Tibial artery (tissue), 4 donors: Measurements from ENCODE around the gene SNX10.

Source experiments
- DNase-seq, 2 donors: peaks; one replicate each; pipeline ENCODE4 v3.0.0-alpha.2; 2019
- H3K27ac ChIP-seq, 2 donors: fragments of 200-600 bp; sonication (generic) in 1 of 2; 1 replicate in 1 of 2; 2 replicates in 1 of 2; pipeline ENCODE4 v1.5.1; 2018 to 2019; ENCODE audit warnings: mild to moderate bottlenecking in 1 of 2
- H3K27me3 ChIP-seq, 2 donors: fragments of 200-600 bp; sonication (generic) in 1 of 2; one replicate each; pipeline versions ENCODE4 v1.5.1 to v1.6.0; 2016 to 2019
- H3K36me3 ChIP-seq, 3 donors: fragments of 200-600 bp; sonication (generic) in 2 of 3; one replicate each; pipeline ENCODE4 v1.5.1; 2016 to 2019; ENCODE audit warnings: mild to moderate bottlenecking in 2 of 3
- H3K4me1 ChIP-seq, 4 donors: fragments of 200-600 bp; sonication (generic) in 2 of 4; 1 replicate in 3 of 4; 2 replicates in 1 of 4; pipeline ENCODE4 v1.5.1; 2016 to 2019
- H3K4me3 ChIP-seq, 2 donors: fragments of 200-600 bp; sonication (generic) in 1 of 2; 1 replicate in 1 of 2; 2 replicates in 1 of 2; pipeline ENCODE4 v1.5.1; 2018 to 2019; ENCODE audit warnings: mild to moderate bottlenecking in 2 of 2
- H3K9me3 ChIP-seq, 3 donors: fragments of 200-600 bp; sonication (generic) in 1 of 3; one replicate each; pipeline ENCODE4 v1.5.1; 2016 to 2019
- intact Hi-C: fragments of 100-400 bp; cut with DNase I; formaldehyde crosslinking; loops from one replicate; pipeline ENCODE4 v1.15.0; 2023; ENCODE audit warnings: low total_unique reads
- TF ChIP-seq, protein P1 (sequence below), 2 experiments: fragments of 200-600 bp in 1 of 2; fragments of 450-650 bp in 1 of 2; IDR thresholded peaks; one replicate each; pipeline ENCODE4 v1.5.1; 2017 to 2019; ENCODE audit warnings: antibody characterized with exemption in 2 of 2, mild to moderate bottlenecking in 1 of 2, moderate library complexity in 1 of 2

Gene SNX10

DNA sequence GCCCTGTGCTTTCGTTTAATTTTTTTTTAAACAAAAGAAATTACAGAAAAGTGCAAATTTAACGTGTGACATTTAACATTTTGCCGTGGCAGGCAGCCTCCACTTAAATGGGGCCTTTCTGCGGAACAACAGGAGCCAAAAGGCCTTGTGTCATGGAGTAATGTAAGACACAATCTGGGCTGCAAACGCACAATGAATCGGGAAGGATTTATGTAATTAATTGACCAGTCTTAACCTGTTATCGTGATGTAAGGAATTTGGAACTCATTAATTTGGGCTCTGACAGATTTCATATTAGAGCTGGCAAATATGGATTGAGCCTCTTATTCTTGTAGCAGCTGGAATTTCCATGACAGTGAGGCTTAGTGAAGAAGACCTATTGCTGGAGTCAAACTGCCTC lies 86.4 kb downstream of the SNX10 start:
- no peaks in the 10 kb centered on the region for H3K9me3 ChIP-seq
- DNase-seq: no peak
- no peak overlapping the region for H3K27ac ChIP-seq
- intact Hi-C loops: loop anchor here (5.0 to 10.0 kb wide), 2 partner anchors 284 to 487 kb away; partner anchors contain the start of gene SKAP2
- H3K4me1 ChIP-seq: peaks cover 0 to 12% (median 9%) of the 10 kb centered on the region in 4 donors
- no peaks in the 10 kb centered on the region for H3K36me3 ChIP-seq
- TF ChIP-seq, protein P1, sequence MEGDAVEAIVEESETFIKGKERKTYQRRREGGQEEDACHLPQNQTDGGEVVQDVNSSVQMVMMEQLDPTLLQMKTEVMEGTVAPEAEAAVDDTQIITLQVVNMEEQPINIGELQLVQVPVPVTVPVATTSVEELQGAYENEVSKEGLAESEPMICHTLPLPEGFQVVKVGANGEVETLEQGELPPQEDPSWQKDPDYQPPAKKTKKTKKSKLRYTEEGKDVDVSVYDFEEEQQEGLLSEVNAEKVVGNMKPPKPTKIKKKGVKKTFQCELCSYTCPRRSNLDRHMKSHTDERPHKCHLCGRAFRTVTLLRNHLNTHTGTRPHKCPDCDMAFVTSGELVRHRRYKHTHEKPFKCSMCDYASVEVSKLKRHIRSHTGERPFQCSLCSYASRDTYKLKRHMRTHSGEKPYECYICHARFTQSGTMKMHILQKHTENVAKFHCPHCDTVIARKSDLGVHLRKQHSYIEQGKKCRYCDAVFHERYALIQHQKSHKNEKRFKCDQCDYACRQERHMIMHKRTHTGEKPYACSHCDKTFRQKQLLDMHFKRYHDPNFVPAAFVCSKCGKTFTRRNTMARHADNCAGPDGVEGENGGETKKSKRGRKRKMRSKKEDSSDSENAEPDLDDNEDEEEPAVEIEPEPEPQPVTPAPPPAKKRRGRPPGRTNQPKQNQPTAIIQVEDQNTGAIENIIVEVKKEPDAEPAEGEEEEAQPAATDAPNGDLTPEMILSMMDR (IDR thresholded peaks at IDR 0.05): no peak
- H3K4me3 ChIP-seq: no peak overlapping the region
- peaks cover 3 to 84% of the 10 kb centered on the region in 2 donors for H3K27me3 ChIP-seq

DNA sequence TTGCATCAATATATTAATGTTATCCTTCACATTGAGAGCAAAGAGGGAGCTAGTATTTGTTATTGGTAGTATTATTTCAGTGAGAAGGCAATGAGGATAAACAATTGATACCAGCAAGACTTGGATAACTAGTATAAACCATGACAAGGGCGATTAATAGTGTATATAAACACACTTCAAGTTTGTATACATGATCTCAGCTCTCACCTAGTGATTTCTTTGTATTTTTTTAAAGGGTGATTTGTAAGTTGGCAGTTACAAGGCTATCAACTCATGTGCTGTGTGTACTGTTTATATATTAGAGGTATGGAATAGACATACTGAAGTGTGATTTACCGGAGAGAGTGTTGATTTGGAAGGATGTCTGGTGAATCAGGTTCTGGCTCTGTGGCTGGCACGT lies 88.0 kb downstream of the SNX10 start:
- peaks cover 3 to 71% of the 10 kb centered on the region in 2 donors for H3K27me3 ChIP-seq
- H3K4me3 ChIP-seq: no peak overlapping the region
- intact Hi-C loops: loop anchor here (5.0 to 10.0 kb wide), 2 partner anchors 283 to 485 kb away; partner anchors contain the start of gene SKAP2
- no peaks in the 10 kb centered on the region for H3K9me3 ChIP-seq
- peaks cover 0 to 12% (median 9%) of the 10 kb centered on the region in 4 donors for H3K4me1 ChIP-seq
- no peak overlapping the region for H3K27ac ChIP-seq
- H3K36me3 ChIP-seq: no peaks in the 10 kb centered on the region
- TF ChIP-seq, protein P1 (IDR thresholded peaks at IDR 0.05): no peak
- DNase-seq: no peak

DNA sequence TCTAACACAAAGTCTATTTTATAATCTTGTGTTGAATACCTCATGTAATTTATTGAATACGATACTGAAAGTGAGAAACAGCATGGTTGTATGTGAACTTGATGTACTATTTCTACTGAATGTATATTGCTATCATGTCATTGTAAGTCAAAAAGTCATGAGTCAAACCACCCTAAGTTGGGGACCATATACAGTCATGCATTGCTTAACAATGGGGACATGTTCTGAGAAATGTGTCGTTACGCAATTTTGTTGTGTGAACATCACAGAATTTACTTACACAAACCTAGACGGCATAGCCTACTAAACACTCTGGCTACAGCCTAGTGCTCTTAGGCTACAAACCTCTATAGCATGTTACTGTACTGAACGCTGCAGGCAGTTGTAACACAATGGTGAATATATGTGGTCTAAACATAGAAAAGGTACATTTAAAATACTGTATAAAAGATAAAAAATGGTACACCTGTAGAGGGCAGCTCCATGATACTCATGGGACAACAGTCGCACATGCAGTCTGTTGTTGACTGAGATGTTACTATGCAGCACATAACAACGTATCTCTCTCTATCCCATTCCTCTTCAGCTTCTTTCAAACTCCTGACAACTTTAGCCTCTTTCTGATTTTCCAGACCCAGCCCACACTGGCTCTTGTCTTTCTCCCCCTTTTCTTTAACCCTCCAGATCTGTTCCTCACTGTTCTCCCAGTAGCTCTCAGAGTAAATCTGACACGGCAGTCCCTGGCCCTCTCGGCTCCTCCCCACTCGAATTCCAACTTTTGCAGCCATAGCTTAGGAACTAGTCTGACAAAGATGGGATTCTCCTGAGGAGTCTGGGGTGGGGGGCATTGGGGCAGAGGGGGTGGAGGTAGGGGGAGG lies 90.1 kb downstream of the SNX10 start:
- Histone ChIP-seq H3K4me3 (no peak overlapping the region), H3K9me3 (no peaks in the 10 kb centered on the region), H3K36me3 (no peaks in the 10 kb centered on the region), H3K27me3 (peaks cover 0 to 66% of the 10 kb centered on the region in 2 donors), H3K4me1 (peaks cover 0 to 2% (median under 1%) of the 10 kb centered on the region in 4 donors), H3K27ac (no peak overlapping the region)
- TF ChIP-seq, protein P1 (IDR thresholded peaks at IDR 0.05): no peak
- no peak for DNase-seq
- intact Hi-C loops: no loop called here

DNA sequence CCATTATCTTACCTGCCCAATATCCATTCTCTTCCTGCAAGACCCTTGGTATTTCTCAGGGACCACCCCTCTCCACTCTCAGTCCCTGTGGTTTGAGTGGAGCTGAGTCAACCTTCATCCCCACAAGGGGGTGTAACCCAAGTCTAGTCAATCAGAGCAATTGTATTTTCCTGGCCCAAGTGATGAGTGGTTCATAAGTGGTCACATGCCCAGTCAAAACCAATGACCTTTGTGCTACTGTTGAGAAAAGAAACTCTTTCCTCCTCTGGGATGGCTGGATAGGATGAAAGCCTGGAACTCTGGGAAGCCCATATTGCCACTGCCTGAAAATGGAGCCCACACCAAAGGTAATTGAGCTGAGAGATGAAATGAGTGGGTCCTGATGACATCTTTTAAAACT lies 93.6 kb downstream of the SNX10 start:
- intact Hi-C loops: no loop called here
- TF ChIP-seq, protein P1 (IDR thresholded peaks at IDR 0.05): no peak
- Histone ChIP-seq H3K9me3 (no peaks in the 10 kb centered on the region), H3K4me3 (no peak overlapping the region), H3K27me3 (peaks cover 0 to 64% of the 10 kb centered on the region in 2 donors), H3K4me1 (no peaks in the 10 kb centered on the region), H3K27ac (no peak overlapping the region), H3K36me3 (no peaks in the 10 kb centered on the region)
- DNase-seq: no peak

DNA sequence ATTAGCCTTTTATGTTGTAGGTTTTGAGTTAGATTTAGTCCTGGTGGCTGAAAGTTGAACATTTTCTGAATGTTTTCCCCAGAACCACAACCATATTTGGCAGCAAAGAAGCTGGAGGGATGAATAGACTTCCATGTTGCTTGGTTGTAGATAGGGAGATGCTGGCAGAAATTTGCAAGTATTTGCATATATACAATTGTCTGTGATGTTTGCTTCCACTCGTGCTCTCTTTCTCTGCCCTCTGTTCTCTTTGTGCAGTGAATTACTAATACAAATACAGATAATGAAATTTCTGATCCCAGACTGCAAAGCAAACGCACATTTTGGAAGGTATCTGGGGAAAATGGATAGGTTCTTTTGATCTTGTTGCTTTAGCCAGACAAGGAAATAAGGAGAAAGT lies 96.1 kb downstream of the SNX10 start:
- no peak for DNase-seq
- Histone ChIP-seq H3K27me3 (peaks cover 0 to 51% of the 10 kb centered on the region in 2 donors), H3K4me1 (no peaks in the 10 kb centered on the region), H3K36me3 (no peaks in the 10 kb centered on the region), H3K9me3 (no peaks in the 10 kb centered on the region), H3K4me3 (no peak overlapping the region), H3K27ac (no peak overlapping the region)
- intact Hi-C loops: no loop called here
- TF ChIP-seq, protein P1 (IDR thresholded peaks at IDR 0.05): no peak
